ENCODE measurements around the gene EFTUD2. TPM values are rescaled to one million over a fixed set of nuclear protein-coding genes. Genes with fewer than 3 reads are reported as not detected.

The EFTUD2 gene
- total and polyA plus RNA-seq, 2 of the 13 experiments (the other 11 are each of a cell fraction or from before 2014, with no cell fraction given) = 111 to 137 TPM

DNA sequence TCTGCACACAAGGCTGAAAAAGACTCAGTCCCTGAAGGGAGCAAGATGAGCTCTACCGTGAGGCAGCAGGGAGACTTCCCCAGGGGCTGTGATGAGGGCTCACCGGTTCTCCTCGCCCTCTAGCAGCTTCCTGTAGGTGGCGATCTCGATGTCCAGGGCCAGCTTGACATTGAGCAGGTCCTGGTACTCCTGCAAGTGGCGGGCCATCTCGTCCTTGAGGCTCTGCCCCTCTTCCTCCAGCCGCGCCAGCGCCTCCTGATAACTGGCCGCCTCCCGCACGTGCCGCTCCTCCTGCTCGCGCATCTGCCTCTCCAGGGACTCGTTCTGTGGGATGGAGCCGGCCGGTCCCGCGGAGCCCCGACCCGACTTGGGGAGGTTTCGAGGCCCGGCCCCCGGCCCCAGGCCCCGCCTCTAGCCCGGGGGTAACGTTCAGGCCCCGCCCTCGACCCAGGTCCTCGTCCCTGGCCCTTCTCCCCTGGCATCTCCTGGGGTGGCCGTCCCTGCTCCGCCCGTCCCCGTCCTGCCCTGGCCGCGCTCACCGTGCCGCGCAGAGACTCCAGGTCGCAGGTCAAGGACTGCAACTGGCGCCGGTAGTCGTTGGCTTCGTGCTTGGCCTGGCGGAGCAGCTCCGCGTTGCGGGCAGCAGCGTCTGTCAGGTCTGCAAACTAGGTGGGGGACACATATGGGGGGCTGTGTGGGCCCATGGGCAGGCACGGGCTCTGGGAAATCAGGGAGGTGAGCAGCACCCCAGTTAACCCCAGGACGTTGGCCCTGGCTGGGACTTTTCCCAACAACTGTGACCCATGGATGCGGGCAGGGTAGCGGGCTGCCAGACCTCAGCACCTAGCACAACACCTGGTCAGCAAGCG lies 12.1 kb upstream of the EFTUD2 start (continued):
- TF ChIP-seq GMEB2 (CRISPR knock-in tag; IDR thresholded peaks at IDR 0.05; ENCODE audit: low read depth) = no peak
- no peak for TF ChIP-seq TBX3 (IDR thresholded peaks at IDR 0.05; ENCODE audit: borderline replicate concordance)
- peak; percentile 81 for TF ChIP-seq ZNF687 (CRISPR knock-in tag; IDR thresholded peaks at IDR 0.05)
- TF ChIP-seq ZBTB42 (CRISPR knock-in tag; IDR thresholded peaks at IDR 0.05) = 0 out of 2 replicates have a peak, but pooled peaks have one; percentile 25
- TF ChIP-seq ZNF282 (IDR thresholded peaks at IDR 0.05; ENCODE audit: partially characterized antibody) = no peak
- TF ChIP-seq ZNF256 (CRISPR knock-in tag; conservative IDR thresholded peaks at IDR 0.05) = no peak
- TF ChIP-seq ATAD3A (CRISPR knock-in tag; IDR thresholded peaks at IDR 0.05) = no peak
- no peak for TF ChIP-seq ZNF780A (CRISPR knock-in tag; IDR thresholded peaks at IDR 0.05)
- no peak for TF ChIP-seq SIN3B (IDR thresholded peaks at IDR 0.05; ENCODE audit: low read length)
- TF ChIP-seq ESRRA (CRISPR knock-in tag; IDR thresholded peaks at IDR 0.05; ENCODE audit: low read depth) = peak; percentile 69
- TF ChIP-seq, protein P1, sequence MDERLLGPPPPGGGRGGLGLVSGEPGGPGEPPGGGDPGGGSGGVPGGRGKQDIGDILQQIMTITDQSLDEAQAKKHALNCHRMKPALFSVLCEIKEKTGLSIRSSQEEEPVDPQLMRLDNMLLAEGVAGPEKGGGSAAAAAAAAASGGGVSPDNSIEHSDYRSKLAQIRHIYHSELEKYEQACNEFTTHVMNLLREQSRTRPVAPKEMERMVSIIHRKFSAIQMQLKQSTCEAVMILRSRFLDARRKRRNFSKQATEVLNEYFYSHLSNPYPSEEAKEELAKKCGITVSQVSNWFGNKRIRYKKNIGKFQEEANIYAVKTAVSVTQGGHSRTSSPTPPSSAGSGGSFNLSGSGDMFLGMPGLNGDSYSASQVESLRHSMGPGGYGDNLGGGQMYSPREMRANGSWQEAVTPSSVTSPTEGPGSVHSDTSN (CRISPR knock-in tag; IDR thresholded peaks at IDR 0.05) = no peak
- no peak for TF ChIP-seq HOXD1 (CRISPR knock-in tag; IDR thresholded peaks at IDR 0.05)
- no peak for TF ChIP-seq EED (CRISPR knock-in tag; IDR thresholded peaks at IDR 0.05)
- no peak for TF ChIP-seq ZNF33B (CRISPR knock-in tag; IDR thresholded peaks at IDR 0.05)
- no peak; the same call in 1 of the 2 replicates for TF ChIP-seq ZNF660 (CRISPR knock-in tag; IDR thresholded peaks at IDR 0.05; ENCODE audit: borderline replicate concordance, low read depth)
- no peak for TF ChIP-seq TRIM24 (CRISPR knock-in tag; IDR thresholded peaks at IDR 0.05)
- TF ChIP-seq HIVEP1 (CRISPR knock-in tag; IDR thresholded peaks at IDR 0.05) = peak; percentile 30; the same call in 1 of the 2 replicates
- TF ChIP-seq PAF1 (CRISPR knock-in tag; IDR thresholded peaks at IDR 0.05) = no peak
- no peak for TF ChIP-seq MYC (CRISPR knock-in tag; IDR thresholded peaks at IDR 0.05; ENCODE audit: borderline replicate concordance)
- TF ChIP-seq ZNF276 (CRISPR knock-in tag; IDR thresholded peaks at IDR 0.05; ENCODE audit: low read depth) = peak; percentile 69; the same call in 1 of the 2 replicates
- TF ChIP-seq NFATC3 (CRISPR knock-in tag; IDR thresholded peaks at IDR 0.05) = no peak
- no peak for TF ChIP-seq PRMT3 (CRISPR knock-in tag; IDR thresholded peaks at IDR 0.05; ENCODE audit: borderline replicate concordance, low read depth)
